Measurements from ENCODE around the gene CDYL. TPM values are rescaled to one million over a fixed set of nuclear protein-coding genes. Genes with fewer than 3 reads are reported as not detected.
A peak's percentile ranks its signal among the peaks of the same experiment; 100 is the strongest.

CDYL gene
- total RNA-seq, 1 donor from 2014 or later = 11.8 TPM

- DNase-seq (ENCODE audit: low spot score) (no peak), ATAC-seq (no peak)
Measured at GRCh38 chr6:4802312-4802935, 26.2 kb downstream of the CDYL start.

DNA sequence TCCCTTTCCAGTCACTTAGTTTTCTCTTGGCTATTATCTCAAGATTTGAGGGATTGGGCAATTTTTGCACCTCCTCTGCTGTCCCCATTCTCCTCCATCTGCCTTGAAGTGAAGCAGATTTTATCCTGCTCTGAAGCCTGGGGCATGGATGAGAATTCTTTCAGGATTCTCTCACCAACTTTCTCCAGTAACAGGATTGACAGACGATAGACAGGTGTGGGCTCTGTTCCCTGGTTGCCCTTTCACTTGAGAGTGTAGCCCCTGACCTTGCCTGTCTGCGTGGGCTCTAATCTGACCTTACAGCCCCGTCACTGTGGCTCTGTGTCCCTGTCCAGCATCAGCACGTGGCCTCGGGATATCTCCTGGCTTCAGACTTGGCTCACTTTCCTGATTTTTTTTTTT, 27.1 kb downstream of the CDYL start:
- DNase-seq (ENCODE audit: low spot score) = no peak
- ATAC-seq = peak; percentile 48

GRCh38 chr6:4804095-4804494, 27.9 kb downstream of the CDYL start:
- DNase-seq (ENCODE audit: low spot score) (no peak), ATAC-seq (no peak)

GRCh38 chr6:4805553-4806336, 29.5 kb downstream of the CDYL start:
- DNase-seq (ENCODE audit: low spot score) (no peak), ATAC-seq (peak; percentile 80)

- ATAC-seq = no peak
- DNase-seq (ENCODE audit: low spot score) = no peak
Measured at GRCh38 chr6:4806337-4806725, 30.1 kb downstream of the CDYL start.

DNA sequence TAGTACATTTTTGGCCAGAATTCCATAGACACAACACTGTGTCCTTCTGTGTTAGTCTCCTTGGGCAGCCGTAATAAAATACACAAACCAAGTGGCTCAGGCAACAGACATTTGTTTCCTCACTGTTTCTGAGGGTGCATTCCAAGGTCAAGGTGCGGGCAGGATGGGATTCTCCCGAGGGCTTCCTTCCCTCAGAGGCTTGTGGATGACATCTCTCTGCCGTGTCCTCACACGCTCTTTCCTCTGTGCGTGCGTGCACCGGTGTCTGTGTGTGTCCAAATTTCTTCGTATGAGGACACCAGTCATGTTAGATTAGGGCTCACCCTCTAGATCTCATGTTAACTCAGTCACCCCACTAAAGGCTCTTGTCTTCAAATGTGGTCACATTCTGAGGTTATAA, 30.6 kb downstream of the CDYL start:
- no peak for DNase-seq (ENCODE audit: low spot score)
- no peak for ATAC-seq

GRCh38 chr6:4808396-4808795, 32.2 kb downstream of the CDYL start:
- DNase-seq (ENCODE audit: low spot score) (no peak), ATAC-seq (no peak)

DNA sequence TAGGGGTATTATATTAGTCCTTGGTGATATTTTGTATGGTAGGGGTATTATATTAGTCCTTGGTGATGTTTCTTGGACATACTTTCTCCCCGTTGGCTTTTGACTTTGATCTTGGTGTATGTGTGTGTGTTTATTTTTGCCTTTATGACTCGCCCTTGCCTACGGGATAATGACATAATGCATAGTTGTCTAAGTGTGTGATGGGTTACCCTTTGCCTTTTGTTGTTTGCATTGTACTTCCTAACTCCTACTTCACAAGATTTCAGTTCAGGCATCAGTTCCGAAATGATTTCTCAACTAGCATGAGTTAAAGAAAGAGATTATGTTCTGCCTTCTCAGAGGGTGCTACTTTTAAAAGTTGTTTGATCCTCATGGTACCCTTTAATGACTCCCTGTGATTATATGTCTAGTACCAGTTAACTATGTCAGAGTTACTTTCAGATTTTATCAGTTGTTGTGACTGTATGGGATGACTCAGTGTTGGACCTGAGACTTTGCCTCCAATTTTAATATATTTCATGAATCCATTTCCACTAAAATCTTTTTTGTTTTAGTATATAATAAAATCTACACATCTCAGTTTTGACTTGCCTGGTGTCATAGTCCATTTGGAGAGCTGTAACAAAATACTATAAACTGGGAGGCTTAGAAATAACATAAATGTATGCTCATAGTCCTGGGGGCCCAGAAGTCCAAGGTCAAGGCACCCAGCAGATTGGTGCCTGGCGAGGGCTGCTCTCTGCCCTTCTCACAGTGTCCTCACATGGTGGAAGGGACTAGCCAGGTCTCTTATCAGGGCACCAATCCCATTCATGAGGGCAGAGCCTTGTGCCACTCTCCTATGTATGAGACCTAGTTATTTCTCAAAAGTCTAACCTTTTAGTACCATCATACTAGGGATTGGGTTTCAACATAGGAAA, 34.1 kb downstream of the CDYL start:
- no peak for ATAC-seq
- DNase-seq (ENCODE audit: low spot score) = no peak

- ATAC-seq = no peak
- DNase-seq (ENCODE audit: low spot score) = no peak
Measured at GRCh38 chr6:4812068-4812467, 35.9 kb downstream of the CDYL start.

GRCh38 chr6:4813055-4813454, 36.9 kb downstream of the CDYL start:
- DNase-seq (ENCODE audit: low spot score) = no peak
- ATAC-seq = no peak

GRCh38 chr6:4814212-4814611, 38.0 kb downstream of the CDYL start:
- ATAC-seq (no peak), DNase-seq (ENCODE audit: low spot score) (no peak)

GRCh38 chr6:4814987-4815386, 38.8 kb downstream of the CDYL start:
- ATAC-seq = no peak
- DNase-seq (ENCODE audit: low spot score) = no peak

GRCh38 chr6:4815584-4815983, 39.4 kb downstream of the CDYL start:
- ATAC-seq (no peak), DNase-seq (ENCODE audit: low spot score) (no peak)

- no peak for ATAC-seq
- no peak for DNase-seq (ENCODE audit: low spot score)
Measured at GRCh38 chr6:4816904-4817303, 40.7 kb downstream of the CDYL start.

- DNase-seq (ENCODE audit: low spot score) (no peak), ATAC-seq (no peak)
Measured at GRCh38 chr6:4817551-4817950, 41.3 kb downstream of the CDYL start.

- DNase-seq (ENCODE audit: low spot score) (no peak), ATAC-seq (no peak)
Measured at GRCh38 chr6:4818272-4818938, 42.2 kb downstream of the CDYL start.

DNA sequence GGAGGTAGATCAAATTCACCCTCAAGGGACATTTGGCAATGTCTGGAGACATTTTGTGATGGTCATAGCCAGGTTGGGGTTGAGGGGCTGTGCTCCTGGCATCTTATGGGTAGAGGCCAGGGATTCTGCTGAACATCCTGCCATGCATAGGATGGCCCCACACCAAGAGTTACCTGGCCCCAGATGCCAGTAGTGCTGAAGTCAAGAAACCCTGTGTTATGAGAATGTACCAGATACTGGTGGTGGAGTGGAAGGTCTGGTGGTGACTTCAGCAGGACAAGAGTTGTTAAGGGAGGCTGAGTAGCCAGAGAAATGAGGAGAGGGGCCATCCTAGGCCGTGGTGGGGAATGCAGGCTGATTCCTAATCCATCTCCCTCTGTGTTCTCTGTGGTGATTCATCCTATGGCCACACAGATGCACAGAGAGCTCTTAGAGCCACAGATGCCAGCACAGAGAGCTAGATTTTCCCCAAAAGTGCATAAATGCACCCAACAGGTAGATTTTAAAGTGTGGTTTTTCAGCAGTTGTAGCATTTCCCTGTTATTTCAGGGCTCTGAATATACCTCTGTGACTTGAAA, 43.6 kb downstream of the CDYL start:
- DNase-seq (ENCODE audit: low spot score) = no peak
- no peak for ATAC-seq

DNA sequence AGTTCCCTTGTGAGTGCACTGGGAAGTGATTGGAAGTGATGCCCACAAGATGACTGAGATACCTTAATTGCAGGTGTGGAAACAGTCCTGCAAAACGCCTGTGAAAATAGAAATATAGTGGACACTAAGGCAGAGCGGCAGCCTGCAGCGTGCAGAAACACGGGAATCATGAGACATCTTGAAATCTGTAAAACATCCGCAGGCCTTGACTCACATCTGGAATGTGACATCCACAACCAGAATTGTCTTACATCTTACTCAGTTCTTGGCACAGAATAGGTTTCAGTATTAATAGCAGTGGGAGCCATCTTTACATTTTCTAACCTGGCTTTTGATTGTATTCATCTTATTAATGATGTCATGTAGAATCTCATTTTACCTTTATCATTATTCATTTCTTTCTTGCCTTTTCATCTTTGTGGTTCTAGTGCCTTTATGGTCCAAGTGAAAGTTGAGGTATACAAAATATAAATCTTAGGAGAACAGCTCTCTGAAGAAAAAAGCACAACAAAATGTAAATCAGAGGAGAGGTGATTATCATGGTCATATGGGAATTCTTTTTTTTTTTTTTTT, 44.6 kb downstream of the CDYL start:
- no peak for DNase-seq (ENCODE audit: low spot score)
- ATAC-seq = no peak

DNA sequence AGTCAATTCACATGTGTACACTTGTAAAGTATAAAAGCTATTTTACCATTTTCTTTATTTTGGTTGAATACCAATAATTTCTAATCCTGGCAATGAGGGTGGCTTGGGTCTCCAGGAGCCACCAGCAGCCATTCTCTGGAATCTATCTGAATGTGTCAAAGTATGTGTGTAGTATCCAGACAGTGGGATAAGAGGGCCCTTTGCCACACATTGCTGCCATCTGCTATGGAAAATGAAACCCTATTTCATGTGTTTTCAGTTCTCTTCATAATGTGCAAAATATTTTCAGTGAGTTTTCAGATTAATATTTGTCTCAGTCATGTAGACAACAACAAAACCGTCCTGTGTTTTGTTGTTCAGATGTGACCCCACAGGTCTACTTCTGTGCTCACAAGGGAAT, 46.3 kb downstream of the CDYL start:
- no peak for ATAC-seq

GRCh38 chr6:4828187-4828698, 52.0 kb downstream of the CDYL start:
- ATAC-seq (no peak), DNase-seq (ENCODE audit: low spot score) (no peak)

More for the DNA sequence above, 46.3 kb downstream of the CDYL start:
- no peak for DNase-seq (ENCODE audit: low spot score)
